ENCODE measurements around the gene RIN3.

DNA sequence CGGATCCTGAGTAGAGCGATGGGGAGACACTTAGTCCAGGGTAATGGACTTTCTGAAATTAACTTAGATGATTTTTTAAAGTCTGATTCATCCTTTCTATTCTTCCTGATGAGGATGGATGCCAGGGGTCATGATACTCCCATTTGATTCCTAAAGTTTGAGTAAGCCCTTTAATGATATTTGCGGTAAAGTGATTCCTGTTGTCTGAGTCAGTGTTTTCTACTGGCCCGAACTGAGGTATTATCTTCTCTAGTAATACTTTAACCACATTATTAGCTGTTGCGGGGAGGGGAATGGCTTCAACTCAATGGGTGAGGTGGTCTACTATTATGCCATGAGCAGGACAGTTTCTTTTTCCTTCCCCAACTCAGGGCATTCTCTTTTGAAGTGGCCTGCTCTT, 111.6 kb downstream of the RIN3 start:
- TF ChIP-seq, protein P1, sequence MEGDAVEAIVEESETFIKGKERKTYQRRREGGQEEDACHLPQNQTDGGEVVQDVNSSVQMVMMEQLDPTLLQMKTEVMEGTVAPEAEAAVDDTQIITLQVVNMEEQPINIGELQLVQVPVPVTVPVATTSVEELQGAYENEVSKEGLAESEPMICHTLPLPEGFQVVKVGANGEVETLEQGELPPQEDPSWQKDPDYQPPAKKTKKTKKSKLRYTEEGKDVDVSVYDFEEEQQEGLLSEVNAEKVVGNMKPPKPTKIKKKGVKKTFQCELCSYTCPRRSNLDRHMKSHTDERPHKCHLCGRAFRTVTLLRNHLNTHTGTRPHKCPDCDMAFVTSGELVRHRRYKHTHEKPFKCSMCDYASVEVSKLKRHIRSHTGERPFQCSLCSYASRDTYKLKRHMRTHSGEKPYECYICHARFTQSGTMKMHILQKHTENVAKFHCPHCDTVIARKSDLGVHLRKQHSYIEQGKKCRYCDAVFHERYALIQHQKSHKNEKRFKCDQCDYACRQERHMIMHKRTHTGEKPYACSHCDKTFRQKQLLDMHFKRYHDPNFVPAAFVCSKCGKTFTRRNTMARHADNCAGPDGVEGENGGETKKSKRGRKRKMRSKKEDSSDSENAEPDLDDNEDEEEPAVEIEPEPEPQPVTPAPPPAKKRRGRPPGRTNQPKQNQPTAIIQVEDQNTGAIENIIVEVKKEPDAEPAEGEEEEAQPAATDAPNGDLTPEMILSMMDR (IDR thresholded peaks at IDR 0.05) = no peak
- TF ChIP-seq POLR2A (IDR thresholded peaks at IDR 0.05) = no peak

Measured in adrenal gland (tissue), 5 donors.